ENCODE measurements around the gene PMM2.
A peak's percentile ranks its signal among the peaks of the same experiment; 100 is the strongest.
"Not testable (repeated sequence)": the region's sequence is repeated elsewhere in the genome, so short reads cannot be mapped to it uniquely, and the experiment has no call there.

The PMM2 gene

GRCh38 chr16:8797364-8798173 lies at the start of gene PMM2, which contains the start of gene TMEM186:
TSS of gene PMM2 (plus strand) at chr16:8797839. CDS start at chr16:8797883, 44 bp downstream.
TSS of gene TMEM186 (minus strand) at chr16:8797639. CDS start at chr16:8797614, 25 bp downstream.
- DNase-seq (ENCODE audit: low read depth in 2 of 2, low spot score in 1 of 2): peak; percentile 81 to 90

- DNase-seq (ENCODE audit: low read depth in 2 of 2, low spot score in 1 of 2): not testable (repeated sequence)
Measured at GRCh38 chr16:8748944-8749343, 48.7 kb upstream of the PMM2 start.

- DNase-seq (ENCODE audit: low read depth in 2 of 2, low spot score in 1 of 2): no peak
Measured at GRCh38 chr16:8751481-8752311, 45.9 kb upstream of the PMM2 start.

GRCh38 chr16:8752706-8753105 lies 44.9 kb upstream of the PMM2 start:
- DNase-seq (ENCODE audit: low read depth in 2 of 2, low spot score in 1 of 2): no peak

GRCh38 chr16:8753416-8754054 lies 44.1 kb upstream of the PMM2 start:
- DNase-seq (ENCODE audit: low read depth in 2 of 2, low spot score in 1 of 2): no peak

GRCh38 chr16:8756755-8757154 lies 40.9 kb upstream of the PMM2 start:
- DNase-seq (ENCODE audit: low read depth in 2 of 2, low spot score in 1 of 2): no peak

- DNase-seq (ENCODE audit: low read depth in 2 of 2, low spot score in 1 of 2): no peak
Measured at GRCh38 chr16:8758022-8758421, 39.6 kb upstream of the PMM2 start.

GRCh38 chr16:8760021-8760420 lies 37.6 kb upstream of the PMM2 start:
- DNase-seq (ENCODE audit: low read depth in 2 of 2, low spot score in 1 of 2): no peak

GRCh38 chr16:8761078-8761477 lies 36.6 kb upstream of the PMM2 start:
- DNase-seq (ENCODE audit: low read depth in 2 of 2, low spot score in 1 of 2): no peak

GRCh38 chr16:8762254-8762653 lies 35.4 kb upstream of the PMM2 start:
- no peak for DNase-seq (ENCODE audit: low read depth in 2 of 2, low spot score in 1 of 2)

- DNase-seq (ENCODE audit: low read depth in 2 of 2, low spot score in 1 of 2): no peak
Measured at GRCh38 chr16:8763083-8763482, 34.6 kb upstream of the PMM2 start.

- DNase-seq (ENCODE audit: low read depth in 2 of 2, low spot score in 1 of 2): no peak
Measured at GRCh38 chr16:8763899-8764298, 33.7 kb upstream of the PMM2 start.

GRCh38 chr16:8764525-8765250 lies 33.0 kb upstream of the PMM2 start:
- no peak for DNase-seq (ENCODE audit: low read depth in 2 of 2, low spot score in 1 of 2)

- DNase-seq (ENCODE audit: low read depth in 2 of 2, low spot score in 1 of 2): no peak
Measured at GRCh38 chr16:8767176-8767575, 30.5 kb upstream of the PMM2 start.

- DNase-seq (ENCODE audit: low read depth in 2 of 2, low spot score in 1 of 2): no peak
Measured at GRCh38 chr16:8768283-8768682, 29.4 kb upstream of the PMM2 start.

- DNase-seq (ENCODE audit: low read depth in 2 of 2, low spot score in 1 of 2): no peak
Measured at GRCh38 chr16:8768692-8769091, 28.9 kb upstream of the PMM2 start.

GRCh38 chr16:8773537-8773936 lies 24.1 kb upstream of the PMM2 start:
- no peak for DNase-seq (ENCODE audit: low read depth in 2 of 2, low spot score in 1 of 2)

- no peak for DNase-seq (ENCODE audit: low read depth in 2 of 2, low spot score in 1 of 2)
Measured at GRCh38 chr16:8774208-8774607, 23.4 kb upstream of the PMM2 start.

- DNase-seq (ENCODE audit: low read depth in 2 of 2, low spot score in 1 of 2): no peak
Measured at GRCh38 chr16:8775359-8775758, 22.3 kb upstream of the PMM2 start.

GRCh38 chr16:8776129-8776584 lies 21.5 kb upstream of the PMM2 start:
- DNase-seq (ENCODE audit: low read depth in 2 of 2, low spot score in 1 of 2): no peak

- no peak for DNase-seq (ENCODE audit: low read depth in 2 of 2, low spot score in 1 of 2)
Measured at GRCh38 chr16:8777217-8777616, 20.4 kb upstream of the PMM2 start.

All from stimulated activated CD8-positive, alpha-beta memory T cell treated with anti-CD3 and anti-CD28 coated beads, Interleukin-4, amount 100 ng/mL, for 1 hour (primary cell).